K562 (cell line): ENCODE data around the gene SDF4. TPM values are rescaled to one million over a fixed set of nuclear protein-coding genes. Genes with fewer than 3 reads are reported as not detected.

Source experiments
- ATAC-seq: fragments of 200-7000 bp; cut with Tn5 transposase; 3 replicates; pipeline ENCODE4 v1.9.1; 2020; ENCODE audit warnings: moderate library complexity
- BruUV-seq: library from RNA; stranded (reverse); fragments of 400-500 nt; replicated peaks from 2 replicates; lab custom pipeline; 2021; lab: Mats Ljungman, UMichigan
- CTCF ChIA-PET: fragments of 300-600 bp; formaldehyde crosslinking; extraction: SDS; loops from one replicate; lab custom pipeline; 2021; ENCODE audit warnings: low intra/inter-chr PET ratio; lab: Yijun Ruan, JAX
- POLR2A ChIA-PET: fragments of 300-600, 350-650 bp; sonication (Branson Sonifier 250); formaldehyde crosslinking; extraction: SDS; loops from one replicate; lab custom pipeline; 2021; ENCODE audit warnings: antibody characterized with exemption, inconsistent platforms; lab: Yijun Ruan, JAX
- DNase-seq, 4 experiments: peaks; one replicate each; pipeline versions ENCODE4 v3.0.0 to v3.0.0-alpha.2; 2011 to 2018; ENCODE audit warnings: low spot score in 3 of 4, mixed read lengths in 3 of 4; ENCODE audit errors: extremely low read depth in 1 of 4
- FAIRE-seq: peaks from 2 replicates; lab custom pipeline; 2011; peaks lifted over from hg19 to GRCh38; lab: Jason Lieb, UNC
- H2AFZ ChIP-seq: 2 replicates; pipeline ENCODE4 v1.6.0; 2011; ENCODE audit warnings: low read depth, low read length, control low read depth, inconsistent platforms
- H3K27ac ChIP-seq: fragments of 200-600 bp; 3 replicates; pipeline ENCODE4 v1.8.0; 2011; ENCODE audit warnings: low read depth, mild to moderate bottlenecking, control low read depth, inconsistent platforms, low read length, moderate library complexity, mixed read lengths; ENCODE audit errors: extremely low read depth
- H3K27me3 ChIP-seq, 2 experiments: fragments of 300-600 bp in 1 of 2; 2 replicates in 1 of 2; 3 replicates in 1 of 2; pipeline versions ENCODE4 v1.6.0 to v1.8.0; 2011; ENCODE audit warnings: inconsistent platforms in 2 of 2, low read length in 2 of 2, mild to moderate bottlenecking in 1 of 2, mixed read lengths in 1 of 2, moderate library complexity in 1 of 2; ENCODE audit not compliant: control insufficient read depth in 2 of 2, insufficient read depth in 2 of 2
- H3K36me3 ChIP-seq: fragments of 300-600 bp; 3 replicates; pipeline ENCODE4 v1.8.0; 2011; ENCODE audit warnings: mild to moderate bottlenecking, low read length, inconsistent platforms; ENCODE audit not compliant: control insufficient read depth, insufficient read depth
- H3K4me1 ChIP-seq, 2 experiments: fragments of 200-600 bp in 1 of 2; replicated peaks in 1 of 2; 2 replicates in 1 of 2; 3 replicates in 1 of 2; pipeline versions ENCODE4 v1.5.1 to v1.8.0; 2011; ENCODE audit warnings: inconsistent platforms in 2 of 2, low read length in 2 of 2, mild to moderate bottlenecking in 1 of 2, mixed read lengths in 1 of 2, moderate library complexity in 1 of 2; ENCODE audit not compliant: control insufficient read depth in 2 of 2, insufficient read depth in 2 of 2
- H3K4me2 ChIP-seq: 2 replicates; pipeline ENCODE4 v1.6.1; 2011; ENCODE audit warnings: low read length, control low read depth, inconsistent platforms, mixed read lengths; ENCODE audit not compliant: insufficient read depth
- H3K4me3 ChIP-seq: fragments of 200-600 bp; sonication (generic), shearing (Covaris generic); 2 replicates; pipeline ENCODE4 v1.5.1; 2016; ENCODE audit warnings: control low read depth, inconsistent platforms
- H3K79me2 ChIP-seq: fragments of 200-600 bp; 3 replicates; pipeline ENCODE4 v1.8.0; 2011; ENCODE audit warnings: low read length, inconsistent platforms; ENCODE audit not compliant: control insufficient read depth, insufficient read depth
- H3K9ac ChIP-seq, 2 experiments: 2 replicates each; pipeline versions ENCODE4 v1.6.0 to v1.6.1; 2011; ENCODE audit warnings: low read depth in 2 of 2, low read length in 2 of 2, control low read depth in 1 of 2, inconsistent platforms in 1 of 2, mild to moderate bottlenecking in 1 of 2, mixed read lengths in 1 of 2; ENCODE audit not compliant: insufficient read depth in 1 of 2
- H3K9me1 ChIP-seq: one replicate; pipeline ENCODE4 v1.6.0; 2011; ENCODE audit warnings: inconsistent platforms, mild to moderate bottlenecking, low read length, moderate library complexity; ENCODE audit not compliant: control insufficient read depth, insufficient read depth
- H3K9me3 ChIP-seq: replicated peaks from 2 replicates; pipeline ENCODE4 v1.5.1; 2011; ENCODE audit warnings: low read depth, low read length, inconsistent platforms; ENCODE audit not compliant: control insufficient read depth, insufficient read depth
- H4K20me1 ChIP-seq: replicated peaks from 2 replicates; pipeline ENCODE4 v1.6.1; 2011; ENCODE audit warnings: low read length, inconsistent platforms, mixed read lengths; ENCODE audit not compliant: control insufficient read depth, insufficient read depth
- ATF1 ChIP-seq, 2 experiments: fragments of 450-650 bp in 1 of 2; IDR thresholded peaks; 2 replicates each; pipeline ENCODE4 v1.6.1; 2016; ENCODE audit warnings: missing compliant biosample characterization in 1 of 2, missing genetic modification characterization in 1 of 2
- BDP1 ChIP-seq: IDR thresholded peaks from 3 replicates; pipeline ENCODE4 v1.6.1; 2011; ENCODE audit not compliant: insufficient read length, insufficient read depth
- ERF ChIP-seq: fragments of 450-650 bp; formaldehyde crosslinking; IDR thresholded peaks from 2 replicates; pipeline ENCODE4 v1.4.0; 2020; ENCODE audit warnings: mild to moderate bottlenecking, mixed read lengths
- MITF ChIP-seq: IDR thresholded peaks from 2 replicates; pipeline ENCODE4 v1.6.1; 2014; ENCODE audit warnings: antibody characterized with exemption
- XRCC4 ChIP-seq: IDR thresholded peaks from one replicate; pipeline ENCODE4 v1.6.1; 2011; ENCODE audit not compliant: insufficient read depth, insufficient read length; ENCODE audit errors: extremely low read depth
- ZC3H11A ChIP-seq: IDR thresholded peaks from 2 replicates; pipeline ENCODE4 v1.6.1; 2012; ENCODE audit warnings: low read depth, low read length, improper control_type of control experiment
- ZNF197 ChIP-seq: fragments of 200-800 bp; sonication (Bioruptor generic); IDR thresholded peaks from 2 replicates; pipeline ENCODE4 v1.6.1; 2016; ENCODE audit warnings: low read depth, missing genetic modification characterization, missing compliant biosample characterization
- WGBS: fragments of 100-300 bp; shearing (Covaris generic); methylation state at CpG from one replicate; pipeline ENCODE4 v1.1.6; 2016; ENCODE audit warnings: low coverage, mixed read lengths; ENCODE audit not compliant: insufficient coverage; ENCODE audit errors: missing lambda C conversion rate; 5-methylcytosine and 5-hydroxymethylcytosine counted together
- in situ Hi-C: fragments of 300-500 bp; cut with MboI; formaldehyde crosslinking; loops from 4 replicates; pipeline ENCODE4 v1.15.0; 2018; ENCODE audit warnings: inconsistent platforms, mixed read lengths
- intact Hi-C: fragments of 100-400 bp; cut with micrococcal nuclease; formaldehyde crosslinking; loops from 2 replicates; pipeline ENCODE4 v1.14.2; 2022
- polyA plus RNA-seq, 8 experiments: library from polyadenylated mRNA; depleted of rRNA in 4 of 8; stranded (reverse) in 5 of 8; unstranded in 3 of 8; fragments of >200 nt; fragmentation: Nextera tagmentation in 2 of 8; fragmentation: Illumina TruSeq in 1 of 8; extraction: Ambion mirVana in 2 of 8; extraction: Trizol in 1 of 8; gene quantifications; 2 replicates each; pipeline versions ENCODE4 v1.2.1 to v1.2.3, GENCODE V29; 2011 to 2014; ENCODE audit warnings: inconsistent platforms in 1 of 8, missing spikeins in 1 of 8
- total RNA-seq, 7 experiments: library from RNA; depleted of rRNA in 6 of 7; stranded (reverse); fragments of >200 nt in 6 of 7; fragmentation: Illumina TruSeq in 2 of 7; extraction: Trizol in 2 of 7; gene quantifications; 2 replicates each; pipeline versions ENCODE4 v1.2.1 to v1.2.3, GENCODE V29; 2011 to 2021; ENCODE audit warnings: low replicate concordance in 1 of 7
- TF ChIP-seq, protein P1 (sequence below): fragments of 250-450 bp; sonication (Bioruptor Pico); IDR thresholded peaks from 2 replicates; pipeline ENCODE4 v1.8.0; 2022; ENCODE audit warnings: moderate library complexity, mild to moderate bottlenecking, inconsistent platforms
- TF ChIP-seq, protein P2 (sequence below), 2 experiments: fragments of 450-650 bp; conservative IDR thresholded peaks; 2 replicates each; pipeline ENCODE4 v1.6.1; 2017; ENCODE audit warnings: mild to moderate bottlenecking in 2 of 2, moderate library complexity in 2 of 2

Gene SDF4
- total and polyA plus RNA-seq, 9 of the 15 experiments (the other 6 are each of a cell fraction or from before 2014, with no cell fraction given) = 0.35 to 160 (median 65.2) TPM

- TF ChIP-seq ATF1 (CRISPR knock-in tag; IDR thresholded peaks at IDR 0.05) (no peak), ATF1 (tag; IDR thresholded peaks at IDR 0.05) (no peak), XRCC4 (no peak), MITF (no peak), ZC3H11A (no peak), ERF (no peak), BDP1 (no peak), ZNF197 (CRISPR knock-in tag) (no peak)
- TF ChIP-seq, protein P1, sequence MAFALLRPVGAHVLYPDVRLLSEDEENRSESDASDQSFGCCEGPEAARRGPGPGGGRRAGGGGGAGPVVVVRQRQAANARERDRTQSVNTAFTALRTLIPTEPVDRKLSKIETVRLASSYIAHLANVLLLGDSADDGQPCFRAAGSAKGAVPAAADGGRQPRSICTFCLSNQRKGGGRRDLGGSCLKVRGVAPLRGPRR (CRISPR knock-in tag) = no peak
- TF ChIP-seq, protein P2, sequence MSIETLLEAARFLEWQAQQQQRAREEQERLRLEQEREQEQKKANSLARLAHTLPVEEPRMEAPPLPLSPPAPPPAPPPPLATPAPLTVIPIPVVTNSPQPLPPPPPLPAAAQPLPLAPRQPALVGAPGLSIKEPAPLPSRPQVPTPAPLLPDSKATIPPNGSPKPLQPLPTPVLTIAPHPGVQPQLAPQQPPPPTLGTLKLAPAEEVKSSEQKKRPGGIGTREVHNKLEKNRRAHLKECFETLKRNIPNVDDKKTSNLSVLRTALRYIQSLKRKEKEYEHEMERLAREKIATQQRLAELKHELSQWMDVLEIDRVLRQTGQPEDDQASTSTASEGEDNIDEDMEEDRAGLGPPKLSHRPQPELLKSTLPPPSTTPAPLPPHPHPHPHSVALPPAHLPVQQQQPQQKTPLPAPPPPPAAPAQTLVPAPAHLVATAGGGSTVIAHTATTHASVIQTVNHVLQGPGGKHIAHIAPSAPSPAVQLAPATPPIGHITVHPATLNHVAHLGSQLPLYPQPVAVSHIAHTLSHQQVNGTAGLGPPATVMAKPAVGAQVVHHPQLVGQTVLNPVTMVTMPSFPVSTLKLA (conservative IDR thresholded peaks at IDR 0.05) = no peak
- peak overlapping the region in 1 of 2 experiments; percentile 0; a peak in 2 of 4 replicates for H3K9ac ChIP-seq
Observed at GRCh38 chr1:1260843-1261560, 29.2 kb upstream of the SDF4 start.

More at GRCh38 chr1:1260843-1261560, 29.2 kb upstream of the SDF4 start:
- H3K9me1 ChIP-seq = peaks cover 10% of the 10 kb centered on the region
- intact Hi-C loops (no loop called here), in situ Hi-C loops (no loop called here)
- no peak overlapping the region for H2AFZ ChIP-seq
- DNase-seq = no peak
- no peak for ATAC-seq
- no peak overlapping the region for H3K4me3 ChIP-seq
- H3K36me3 ChIP-seq = peaks cover 94% of the 10 kb centered on the region
- 91% methylated on average over 16 of the region's 16 CpGs for WGBS
- H3K4me1 ChIP-seq = peaks cover 0 to 31% of the 10 kb centered on the region in 2 experiments; a peak in 2 of 5 replicates
- no peaks in the 10 kb centered on the region; a peak in 1 of 5 replicates for H3K27me3 ChIP-seq
- POLR2A ChIA-PET = interaction anchor here (0.7 to 1.4 kb wide), 5 partner anchors 9 to 39 kb away, joined by 3 to 7 read pairs (median 4); partner anchors contain the start of gene UBE2J2
- H4K20me1 ChIP-seq = peaks cover 8% of the 10 kb centered on the region; the same call in 1 of the 2 replicates
- no TSS peak for BruUV-seq
- no peak overlapping the region for H3K4me2 ChIP-seq
- H3K79me2 ChIP-seq = peaks cover 22% of the 10 kb centered on the region
- CTCF ChIA-PET = interaction anchor here (0.7 kb wide), 1 partner anchor 15 kb away, joined by 3 read pairs; no protein-coding TSS in a partner anchor
- FAIRE-seq = no peak
- H3K27ac ChIP-seq = no peak overlapping the region
- H3K9me3 ChIP-seq = no peaks in the 10 kb centered on the region
